Esophagus squamous epithelium (tissue), 5 donors: ENCODE results near the gene MTLN. TPM values are rescaled to one million over a fixed set of nuclear protein-coding genes. Genes with fewer than 3 reads are reported as not detected.

Experiments
- DNase-seq: peaks from one replicate; lab custom pipeline; 2025; lab: John Stamatoyannopoulos, UW
- H3K27ac ChIP-seq, 4 donors: fragments of 200-600 bp; sonication (generic); one replicate each; pipeline ENCODE4 v1.5.1; 2016 to 2019; ENCODE audit warnings: mild to moderate bottlenecking in 1 of 4
- H3K27me3 ChIP-seq, 4 donors: fragments of 200-600 bp; sonication (generic); 1 replicate in 3 of 4; 2 replicates in 1 of 4; pipeline versions ENCODE4 v1.5.1 to v1.6.0; 2017 to 2021; ENCODE audit warnings: antibody characterized with exemption in 1 of 4
- H3K36me3 ChIP-seq, 3 donors: fragments of 200-600 bp; sonication (generic); one replicate each; pipeline ENCODE4 v1.5.1; 2016 to 2019
- H3K4me1 ChIP-seq, 3 donors: fragments of 200-600 bp; sonication (generic); one replicate each; pipeline ENCODE4 v1.5.1; 2017 to 2019
- H3K4me3 ChIP-seq, 4 donors: fragments of 200-600 bp; sonication (generic); 1 replicate in 3 of 4; 2 replicates in 1 of 4; pipeline ENCODE4 v1.5.1; 2016 to 2019; ENCODE audit warnings: mild to moderate bottlenecking in 2 of 4, moderate library complexity in 1 of 4
- H3K9me3 ChIP-seq, 3 donors: fragments of 200-600 bp; sonication (generic); one replicate each; pipeline ENCODE4 v1.5.1; 2016 to 2019
- POLR2A ChIP-seq, 4 donors: fragments of 450-650 bp; IDR thresholded peaks; one replicate each; pipeline ENCODE4 v1.6.1; 2017; ENCODE audit warnings: antibody characterized with exemption in 4 of 4, mild to moderate bottlenecking in 4 of 4, moderate library complexity in 3 of 4
- WGBS, 2 donors: methylation state at CpG; one replicate each; pipeline ENCODE4 v1.1.5; 2018; 5-methylcytosine and 5-hydroxymethylcytosine counted together
- intact Hi-C: fragments of 100-400 bp; cut with DNase I; formaldehyde crosslinking; loops from one replicate; pipeline ENCODE4 v1.15.0; 2022
- total RNA-seq, 4 donors: library from RNA; depleted of rRNA; stranded (reverse); fragments of >200 nt; gene quantifications; one replicate each; pipeline ENCODE4 v1.1.0, GENCODE V29; 2016
- TF ChIP-seq, protein P1 (sequence below), 6 experiments: fragments of 450-650 bp in 4 of 6; fragments of 200-600 bp in 2 of 6; sonication (generic) in 2 of 6; IDR thresholded peaks; one replicate each; pipeline ENCODE4 v1.5.1; 2016 to 2019; ENCODE audit warnings: antibody characterized with exemption in 6 of 6, mild to moderate bottlenecking in 4 of 6, moderate library complexity in 4 of 6
- donor health status: DM: yes; HTN: yes; CAD: no.

The MTLN gene
- total RNA-seq, 4 donors from 2014 or later, result 59.3 to 117 (median 78.2) TPM

- Histone ChIP-seq H3K4me1 (peaks cover 0 to 15% (median 7%) of the 10 kb centered on the region in 3 donors), H3K9me3 (peaks cover 0 to 13% (median 10%) of the 10 kb centered on the region in 3 donors), H3K27me3 (no peaks in the 10 kb centered on the region), H3K4me3 (no peak overlapping the region), H3K27ac (no peak overlapping the region), H3K36me3 (no peaks in the 10 kb centered on the region)
- DNase-seq, result no peak
- TF ChIP-seq, protein P1, sequence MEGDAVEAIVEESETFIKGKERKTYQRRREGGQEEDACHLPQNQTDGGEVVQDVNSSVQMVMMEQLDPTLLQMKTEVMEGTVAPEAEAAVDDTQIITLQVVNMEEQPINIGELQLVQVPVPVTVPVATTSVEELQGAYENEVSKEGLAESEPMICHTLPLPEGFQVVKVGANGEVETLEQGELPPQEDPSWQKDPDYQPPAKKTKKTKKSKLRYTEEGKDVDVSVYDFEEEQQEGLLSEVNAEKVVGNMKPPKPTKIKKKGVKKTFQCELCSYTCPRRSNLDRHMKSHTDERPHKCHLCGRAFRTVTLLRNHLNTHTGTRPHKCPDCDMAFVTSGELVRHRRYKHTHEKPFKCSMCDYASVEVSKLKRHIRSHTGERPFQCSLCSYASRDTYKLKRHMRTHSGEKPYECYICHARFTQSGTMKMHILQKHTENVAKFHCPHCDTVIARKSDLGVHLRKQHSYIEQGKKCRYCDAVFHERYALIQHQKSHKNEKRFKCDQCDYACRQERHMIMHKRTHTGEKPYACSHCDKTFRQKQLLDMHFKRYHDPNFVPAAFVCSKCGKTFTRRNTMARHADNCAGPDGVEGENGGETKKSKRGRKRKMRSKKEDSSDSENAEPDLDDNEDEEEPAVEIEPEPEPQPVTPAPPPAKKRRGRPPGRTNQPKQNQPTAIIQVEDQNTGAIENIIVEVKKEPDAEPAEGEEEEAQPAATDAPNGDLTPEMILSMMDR (IDR thresholded peaks at IDR 0.05), result no peak
- TF ChIP-seq POLR2A (IDR thresholded peaks at IDR 0.05), result no peak
- intact Hi-C loops, result no loop called here
These were observed 32.3 kb downstream of the MTLN start for GRCh38 chr2:110180036-110180435.

GRCh38 chr2:110173523-110173922 is 38.8 kb downstream of the MTLN start:
- 35 to 44% methylated on average over 1 of the region's 1 CpG for WGBS, 2 donors
- no peaks in the 10 kb centered on the region for H3K9me3 ChIP-seq
- H3K4me3 ChIP-seq, result no peak overlapping the region
- H3K4me1 ChIP-seq, result peaks cover 0 to 6% (median 4%) of the 10 kb centered on the region in 3 donors
- no peaks in the 10 kb centered on the region for H3K36me3 ChIP-seq
- no peak overlapping the region for H3K27ac ChIP-seq
- no peaks in the 10 kb centered on the region for H3K27me3 ChIP-seq
- intact Hi-C loops, result no loop called here
- DNase-seq, result no peak
- TF ChIP-seq POLR2A (IDR thresholded peaks at IDR 0.05), result no peak
- TF ChIP-seq, protein P1 (IDR thresholded peaks at IDR 0.05), result no peak

- intact Hi-C loops, result no loop called here
- Histone ChIP-seq H3K27ac (no peak overlapping the region), H3K27me3 (no peaks in the 10 kb centered on the region), H3K9me3 (no peaks in the 10 kb centered on the region), H3K4me1 (peaks cover 0 to 6% (median 4%) of the 10 kb centered on the region in 3 donors), H3K4me3 (no peak overlapping the region), H3K36me3 (no peaks in the 10 kb centered on the region)
- no peak for TF ChIP-seq POLR2A (IDR thresholded peaks at IDR 0.05)
- TF ChIP-seq, protein P1 (IDR thresholded peaks at IDR 0.05), result no peak
- 85 to 88% methylated on average over 6 of the region's 6 CpGs for WGBS, 2 donors
- no peak for DNase-seq
These were observed 39.8 kb downstream of the MTLN start for GRCh38 chr2:110172506-110172905.

DNA sequence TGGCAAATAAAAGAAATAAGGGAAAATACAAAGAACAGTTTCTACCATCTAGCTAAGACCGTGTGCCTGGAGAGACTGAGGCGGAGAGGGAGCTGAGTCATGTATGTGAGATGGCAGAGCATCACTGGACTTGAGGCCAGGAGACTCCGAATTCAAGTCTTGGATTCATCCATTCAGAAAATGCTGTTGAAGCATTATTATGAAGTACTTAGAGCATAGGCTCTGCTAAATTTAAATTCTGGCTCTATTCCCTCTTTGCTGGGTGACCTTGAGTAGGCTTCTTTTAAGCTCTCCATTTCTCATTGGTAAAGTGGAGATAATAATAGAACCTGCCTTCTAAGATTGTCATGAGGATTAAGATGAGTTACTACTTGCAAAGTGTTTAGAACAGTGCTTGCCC is 42.2 kb downstream of the MTLN start:
- H3K9me3 ChIP-seq, result no peaks in the 10 kb centered on the region
- intact Hi-C loops, result no loop called here
- no peak overlapping the region for H3K4me3 ChIP-seq
- no peak overlapping the region for H3K27ac ChIP-seq
- DNase-seq, result no peak
- TF ChIP-seq POLR2A (IDR thresholded peaks at IDR 0.05), result no peak
- TF ChIP-seq, protein P1 (IDR thresholded peaks at IDR 0.05), result no peak
- WGBS, 2 donors, result 82 to 85% methylated on average over 3 of the region's 3 CpGs
- no peaks in the 10 kb centered on the region for H3K27me3 ChIP-seq
- H3K36me3 ChIP-seq, result no peaks in the 10 kb centered on the region
- H3K4me1 ChIP-seq, result peaks cover 0 to 6% (median 4%) of the 10 kb centered on the region in 3 donors

DNA sequence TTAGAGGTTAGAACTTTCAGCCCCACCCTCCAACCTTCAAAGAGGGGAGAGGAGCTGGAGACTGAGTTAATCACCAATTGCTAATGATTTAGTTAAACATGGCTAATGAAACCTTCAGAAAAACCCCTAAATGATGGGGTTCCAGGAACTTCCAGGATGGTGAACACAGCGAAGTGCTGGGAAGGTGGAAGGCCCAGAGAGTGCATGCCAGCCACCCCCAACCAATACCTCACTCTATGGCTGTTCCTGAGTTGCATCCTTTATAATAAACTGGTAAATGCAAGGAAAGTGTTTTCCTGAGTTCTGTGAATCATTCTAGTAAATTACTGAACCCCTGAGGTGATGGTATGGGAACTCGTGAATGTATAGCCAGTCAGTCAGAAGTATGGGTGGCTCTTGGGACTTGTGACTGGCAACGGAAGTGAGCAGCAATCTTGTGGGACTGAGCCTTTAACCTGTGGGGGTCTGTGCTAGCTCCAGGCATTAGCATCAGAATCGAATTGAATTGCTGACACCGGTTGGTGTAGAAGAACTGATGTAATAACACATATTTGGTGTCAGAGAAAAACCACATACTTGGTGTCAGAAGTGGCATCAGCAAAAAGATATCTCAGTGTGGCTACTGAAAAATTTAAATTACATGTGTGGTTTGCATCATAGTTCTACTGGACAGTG is 44.9 kb downstream of the MTLN start:
- no peak for DNase-seq
- intact Hi-C loops, result no loop called here
- Histone ChIP-seq H3K4me1 (no peaks in the 10 kb centered on the region), H3K9me3 (no peaks in the 10 kb centered on the region), H3K4me3 (no peak overlapping the region), H3K36me3 (no peaks in the 10 kb centered on the region), H3K27ac (no peak overlapping the region), H3K27me3 (no peaks in the 10 kb centered on the region)
- no peak for TF ChIP-seq POLR2A (IDR thresholded peaks at IDR 0.05)
- TF ChIP-seq, protein P1 (IDR thresholded peaks at IDR 0.05), result no peak
- 68 to 90% methylated on average over 4 to 5 of the region's 5 CpGs for WGBS, 2 donors
